PC-9 (cell line): Measurements from ENCODE around the gene DHRS13. TPM values are rescaled to one million over a fixed set of nuclear protein-coding genes. Genes with fewer than 3 reads are reported as not detected.

ENCODE experiments used
- BruUV-seq: library from RNA; stranded (reverse); fragments of 400-500 nt; replicated peaks from 2 replicates; lab custom pipeline; 2021; lab: Mats Ljungman, UMichigan
- CTCF ChIA-PET: fragments of 300-600 bp; sonication (Branson Sonifier 250); formaldehyde crosslinking; loops from one replicate; lab custom pipeline; 2022; ENCODE audit warnings: antibody characterized with exemption; lab: Charles Lee
- POLR2A ChIA-PET: fragments of 300-600 bp; sonication (Branson Sonifier 250); formaldehyde crosslinking; loops from one replicate; lab custom pipeline; 2022; ENCODE audit warnings: antibody characterized with exemption; ENCODE audit not compliant: unreplicated experiment; lab: Charles Lee
- DNase-seq, 2 experiments: peaks; one replicate each; pipeline versions ENCODE4 v3.0.0 to v3.0.0-alpha.2; 2015 to 2022; ENCODE audit warnings: mixed read lengths in 1 of 2
- H2AFZ ChIP-seq: fragments of 200-600 bp; sonication (generic); 2 replicates; pipeline ENCODE4 v1.8.1; 2017; ENCODE audit warnings: antibody characterized with exemption
- H3F3A ChIP-seq: fragments of 200-600 bp; sonication (generic); 2 replicates; pipeline ENCODE4 v1.8.1; 2017; ENCODE audit warnings: antibody characterized with exemption, mild to moderate bottlenecking, low read depth; ENCODE audit not compliant: insufficient read depth
- H3K27ac ChIP-seq: fragments of 200-600 bp; sonication (generic); 2 replicates; pipeline ENCODE4 v1.6.1; 2016; ENCODE audit warnings: mixed run types
- H3K27me3 ChIP-seq: fragments of 200-600 bp; sonication (generic); 2 replicates; pipeline ENCODE4 v1.6.1; 2016; ENCODE audit warnings: low read depth, mixed run types; ENCODE audit not compliant: insufficient read depth
- H3K36me3 ChIP-seq: fragments of 200-600 bp; sonication (generic); 2 replicates; pipeline ENCODE4 v1.6.1; 2016; ENCODE audit warnings: low read depth, mixed run types
- H3K4me1 ChIP-seq: fragments of 200-600 bp; sonication (generic); replicated peaks from 2 replicates; pipeline ENCODE4 v1.6.1; 2016; ENCODE audit warnings: mixed run types; ENCODE audit not compliant: insufficient read depth
- H3K4me2 ChIP-seq: fragments of 200-600 bp; sonication (generic); 2 replicates; pipeline ENCODE4 v1.6.1; 2017; ENCODE audit warnings: mixed run types
- H3K4me3 ChIP-seq: fragments of 200-600 bp; sonication (generic); 2 replicates; pipeline ENCODE4 v1.6.1; 2016; ENCODE audit warnings: mixed run types
- H3K79me2 ChIP-seq: fragments of 200-600 bp; sonication (generic); 2 replicates; pipeline ENCODE4 v1.6.1; 2017; ENCODE audit warnings: low read depth, mixed run types
- H3K9me2 ChIP-seq: fragments of 200-600 bp; sonication (generic); 2 replicates; pipeline ENCODE4 v1.8.1; 2017; ENCODE audit warnings: mild to moderate bottlenecking; ENCODE audit not compliant: insufficient read depth
- H3K9me3 ChIP-seq: fragments of 200-600 bp; sonication (generic); 2 replicates; pipeline ENCODE4 v1.8.1; 2016; ENCODE audit warnings: low read depth; ENCODE audit not compliant: insufficient read depth
- H4K20me1 ChIP-seq: fragments of 200-600 bp; sonication (generic); 2 replicates; pipeline ENCODE4 v1.8.1; 2017; ENCODE audit not compliant: insufficient read depth
- EZH2 ChIP-seq: fragments of 200-600 bp; sonication (generic); IDR thresholded peaks from 2 replicates; pipeline ENCODE4 v1.8.0; 2017; ENCODE audit warnings: antibody characterized with exemption, low read depth
- intact Hi-C: fragments of 100-400 bp; cut with micrococcal nuclease; formaldehyde crosslinking; loops from one replicate; pipeline ENCODE4 v1.10.0; 2022; ENCODE audit not compliant: unreplicated experiment
- total RNA-seq: library from RNA; stranded (reverse); gene quantifications from 2 replicates; pipeline ENCODE4 v1.2.3, GENCODE V29; 2021
- TF ChIP-seq, protein P1 (sequence below): fragments of 200-600 bp; sonication (generic); conservative IDR thresholded peaks from 2 replicates; pipeline ENCODE4 v1.6.1; 2017; ENCODE audit warnings: mixed run types, antibody characterized with exemption, mild to moderate bottlenecking, moderate library complexity

DHRS13 gene
- total RNA-seq, 1 experiment from 2014 or later = 15.8 TPM

DNA sequence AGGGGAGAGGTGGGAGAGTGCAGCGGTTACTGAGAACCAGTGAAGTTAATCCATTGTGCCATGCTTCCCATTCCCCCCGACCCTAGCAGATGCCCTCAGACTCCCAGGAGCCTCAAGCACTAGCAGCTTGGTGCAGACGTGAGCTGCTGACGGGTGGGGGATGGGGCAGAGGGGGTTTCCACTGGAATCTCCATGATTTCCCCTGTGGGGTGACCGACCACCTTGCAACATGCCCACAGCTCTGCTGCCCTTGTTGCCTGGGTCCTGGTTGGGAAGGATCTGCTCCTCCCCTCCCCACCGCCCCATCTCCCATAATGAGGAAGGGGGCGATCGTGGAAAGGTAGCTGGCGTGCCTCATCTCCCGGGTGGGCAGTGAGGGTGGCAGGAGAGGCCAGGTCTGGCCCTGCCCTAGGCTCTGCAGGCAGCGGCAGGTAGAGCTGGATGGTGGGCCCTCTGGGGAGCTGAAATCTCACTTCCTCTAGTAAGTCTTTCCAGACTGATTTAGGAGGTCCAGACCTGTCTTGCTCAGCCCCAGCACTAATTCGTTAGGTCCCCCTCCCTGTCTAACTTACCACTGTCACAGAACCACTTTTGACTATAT is 14.9 kb downstream of the DHRS13 start:
- no peaks in the 10 kb centered on the region for H3K9me3 ChIP-seq
- peaks cover 5% of the 10 kb centered on the region; the same call in 1 of the 2 replicates for H3F3A ChIP-seq
- H3K79me2 ChIP-seq = no peaks in the 10 kb centered on the region
- no peak for TF ChIP-seq EZH2
- TF ChIP-seq, protein P1, sequence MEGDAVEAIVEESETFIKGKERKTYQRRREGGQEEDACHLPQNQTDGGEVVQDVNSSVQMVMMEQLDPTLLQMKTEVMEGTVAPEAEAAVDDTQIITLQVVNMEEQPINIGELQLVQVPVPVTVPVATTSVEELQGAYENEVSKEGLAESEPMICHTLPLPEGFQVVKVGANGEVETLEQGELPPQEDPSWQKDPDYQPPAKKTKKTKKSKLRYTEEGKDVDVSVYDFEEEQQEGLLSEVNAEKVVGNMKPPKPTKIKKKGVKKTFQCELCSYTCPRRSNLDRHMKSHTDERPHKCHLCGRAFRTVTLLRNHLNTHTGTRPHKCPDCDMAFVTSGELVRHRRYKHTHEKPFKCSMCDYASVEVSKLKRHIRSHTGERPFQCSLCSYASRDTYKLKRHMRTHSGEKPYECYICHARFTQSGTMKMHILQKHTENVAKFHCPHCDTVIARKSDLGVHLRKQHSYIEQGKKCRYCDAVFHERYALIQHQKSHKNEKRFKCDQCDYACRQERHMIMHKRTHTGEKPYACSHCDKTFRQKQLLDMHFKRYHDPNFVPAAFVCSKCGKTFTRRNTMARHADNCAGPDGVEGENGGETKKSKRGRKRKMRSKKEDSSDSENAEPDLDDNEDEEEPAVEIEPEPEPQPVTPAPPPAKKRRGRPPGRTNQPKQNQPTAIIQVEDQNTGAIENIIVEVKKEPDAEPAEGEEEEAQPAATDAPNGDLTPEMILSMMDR = no peak
- CTCF ChIA-PET = no interaction called here
- no TSS peak for BruUV-seq
- H3K4me3 ChIP-seq = no peak overlapping the region
- H3K4me1 ChIP-seq = no peaks in the 10 kb centered on the region
- H2AFZ ChIP-seq = no peak overlapping the region
- intact Hi-C loops = no loop called here
- H3K27ac ChIP-seq = no peak overlapping the region
- no peak for DNase-seq
- no peaks in the 10 kb centered on the region for H3K27me3 ChIP-seq
- POLR2A ChIA-PET = no interaction called here
- no peaks in the 10 kb centered on the region for H3K9me2 ChIP-seq
- no peaks in the 10 kb centered on the region for H4K20me1 ChIP-seq
- H3K36me3 ChIP-seq = no peaks in the 10 kb centered on the region
- H3K4me2 ChIP-seq = no peak overlapping the region

DNA sequence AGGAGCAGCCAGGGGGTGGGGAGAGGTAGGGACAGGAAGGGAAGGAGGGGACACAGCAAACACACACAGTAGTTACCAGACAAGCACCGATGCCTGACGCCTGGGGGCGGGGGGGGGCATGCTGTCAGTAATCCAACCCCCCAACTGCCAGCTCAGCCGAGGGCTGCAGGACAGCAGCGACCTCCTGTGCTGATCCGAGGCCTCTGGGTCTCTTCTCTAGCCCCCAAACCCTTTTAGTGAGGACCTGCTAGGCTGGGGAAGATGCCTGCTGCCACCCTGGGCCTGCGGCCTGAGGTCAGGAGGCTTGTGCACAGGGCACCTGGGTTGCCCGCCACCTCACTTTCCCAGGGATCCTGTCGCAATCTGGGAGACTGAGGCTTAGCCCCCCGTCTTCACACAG is 16.9 kb downstream of the DHRS13 start:
- intact Hi-C loops = no loop called here

DNA sequence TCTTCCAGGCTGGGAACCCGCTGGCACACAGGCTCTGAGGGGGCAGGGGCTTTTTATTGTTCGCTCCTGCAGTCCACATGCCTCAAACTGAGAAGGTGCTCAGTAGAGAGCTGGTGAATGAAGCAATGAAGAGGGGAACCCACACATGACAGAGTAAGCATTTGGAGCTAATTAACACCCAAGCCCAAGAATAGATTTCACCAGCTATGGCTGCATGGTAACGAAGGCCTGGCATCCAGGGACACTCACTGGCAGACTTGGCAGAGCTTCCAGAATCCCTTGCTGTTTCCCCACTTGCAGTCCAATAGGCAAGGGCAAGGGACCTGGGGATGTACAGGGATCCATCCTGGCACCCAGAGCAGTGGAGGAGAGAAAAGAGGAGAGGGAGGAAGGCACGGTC is 17.5 kb downstream of the DHRS13 start:
- no peaks in the 10 kb centered on the region for H3K4me1 ChIP-seq
- TF ChIP-seq, protein P1 = no peak
- TF ChIP-seq EZH2 = no peak
- H3F3A ChIP-seq = 0 out of 2 replicates have a peak, but pooled peaks cover under 1% of the 10 kb centered on the region
- H3K79me2 ChIP-seq = no peaks in the 10 kb centered on the region
- BruUV-seq = no TSS peak
- POLR2A ChIA-PET = no interaction called here
- CTCF ChIA-PET = no interaction called here
- no peak for DNase-seq
- no peak overlapping the region for H2AFZ ChIP-seq
- H3K9me2 ChIP-seq = no peaks in the 10 kb centered on the region
- no peaks in the 10 kb centered on the region for H3K27me3 ChIP-seq
- H3K9me3 ChIP-seq = no peaks in the 10 kb centered on the region
- H3K36me3 ChIP-seq = no peaks in the 10 kb centered on the region
- no peaks in the 10 kb centered on the region for H4K20me1 ChIP-seq
- H3K27ac ChIP-seq = no peak overlapping the region
- H3K4me2 ChIP-seq = no peak overlapping the region
- intact Hi-C loops = no loop called here
- no peak overlapping the region for H3K4me3 ChIP-seq

More for the DNA sequence above, 16.9 kb downstream of the DHRS13 start:
- H4K20me1 ChIP-seq = no peaks in the 10 kb centered on the region
- no peaks in the 10 kb centered on the region for H3K36me3 ChIP-seq
- H3K27me3 ChIP-seq = no peaks in the 10 kb centered on the region
- no peak overlapping the region for H3K4me2 ChIP-seq
- POLR2A ChIA-PET = no interaction called here
- no peaks in the 10 kb centered on the region for H3K9me2 ChIP-seq
- DNase-seq = no peak
- BruUV-seq = no TSS peak
- CTCF ChIA-PET = no interaction called here
- no peaks in the 10 kb centered on the region for H3K9me3 ChIP-seq
- H3K4me3 ChIP-seq = no peak overlapping the region
- H2AFZ ChIP-seq = no peak overlapping the region
- no peaks in the 10 kb centered on the region for H3K79me2 ChIP-seq
- H3K4me1 ChIP-seq = no peaks in the 10 kb centered on the region
- TF ChIP-seq, protein P1 = no peak
- no peak for TF ChIP-seq EZH2
- H3K27ac ChIP-seq = no peak overlapping the region
- H3F3A ChIP-seq = peaks cover 5% of the 10 kb centered on the region; the same call in 1 of the 2 replicates
